ENCODE measurements around the gene ACRV1. TPM values are rescaled to one million over a fixed set of nuclear protein-coding genes. Genes with fewer than 3 reads are reported as not detected.
"Not testable (repeated sequence)": the region's sequence is repeated elsewhere in the genome, so short reads cannot be mapped to it uniquely, and the experiment has no call there.

ACRV1 gene, protein sequence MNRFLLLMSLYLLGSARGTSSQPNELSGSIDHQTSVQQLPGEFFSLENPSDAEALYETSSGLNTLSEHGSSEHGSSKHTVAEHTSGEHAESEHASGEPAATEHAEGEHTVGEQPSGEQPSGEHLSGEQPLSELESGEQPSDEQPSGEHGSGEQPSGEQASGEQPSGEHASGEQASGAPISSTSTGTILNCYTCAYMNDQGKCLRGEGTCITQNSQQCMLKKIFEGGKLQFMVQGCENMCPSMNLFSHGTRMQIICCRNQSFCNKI
- not detected for total RNA-seq
- long read RNA-seq: 0 reads

DNA sequence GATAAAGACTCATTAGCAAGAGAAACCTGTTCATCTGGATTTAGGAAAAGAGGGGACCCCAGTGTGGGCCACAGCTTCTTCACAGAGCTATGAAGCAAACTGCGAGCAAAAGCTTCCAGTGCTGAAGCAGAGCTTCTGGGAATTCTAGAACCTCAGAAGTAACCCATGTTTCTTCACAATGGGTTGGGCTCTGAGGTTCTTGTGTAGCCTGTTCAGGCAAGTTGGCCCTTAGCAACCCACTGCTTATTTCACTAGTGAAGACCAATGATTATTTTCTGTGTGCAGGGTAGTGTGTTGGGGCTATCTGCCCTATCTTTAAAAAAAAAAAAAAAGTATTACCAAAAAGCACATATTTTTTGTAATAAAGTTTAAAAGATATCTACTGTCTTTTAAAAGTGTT lies at the start of gene ACRV1:
ACRV1 (minus strand) TSS at position 101 of the 400 bp plus-strand sequence; CDS start at position 34, 67 bp downstream.
- Histone ChIP-seq H3K4me3 (no peak within 1 kb of the TSS), H3K36me3 (no peaks in the 10 kb centered on the region), H3K9me3 (no peaks in the 10 kb centered on the region), H3K27ac (no peak within 1 kb of the TSS), H3K4me1 (no peaks in the 10 kb centered on the region), H3K27me3 (no peaks in the 10 kb centered on the region)
- DNase-seq (no peak), ATAC-seq (no peak)
- 80% methylated on average over 1 of the region's 1 CpG for WGBS (ENCODE audit: insufficient coverage, low coverage, low lambda C conversion rate, missing lambda C conversion rate)
- intact Hi-C loops (cut with DNase I): no loop called here
- TF ChIP-seq POLR2A (IDR thresholded peaks at IDR 0.05): no peak
- no peak for TF ChIP-seq CTCF (IDR thresholded peaks at IDR 0.05)

DNA sequence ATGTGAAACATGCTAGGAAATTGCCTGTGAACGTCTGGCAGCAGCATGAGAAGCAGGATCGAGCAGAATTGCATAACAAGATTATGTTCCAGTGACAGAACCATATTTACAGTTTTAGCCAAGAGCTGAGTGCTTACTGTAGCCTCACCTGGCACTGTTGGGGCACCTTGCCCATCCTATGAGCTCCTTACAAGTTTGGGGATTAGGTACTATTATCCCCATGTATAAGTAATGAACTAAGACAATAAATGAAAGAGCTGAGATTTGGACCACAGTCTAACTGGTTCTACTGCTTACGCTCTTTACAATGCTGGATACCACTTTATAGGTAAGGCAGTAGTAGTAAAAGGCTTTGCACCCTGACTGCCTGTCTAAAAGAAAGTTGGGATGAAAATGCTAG lies 48.3 kb upstream of the ACRV1 start:
- no peak overlapping the region for H3K27ac ChIP-seq
- H3K36me3 ChIP-seq: no peaks in the 10 kb centered on the region
- TF ChIP-seq POLR2A (IDR thresholded peaks at IDR 0.05) (no peak), CTCF (IDR thresholded peaks at IDR 0.05) (no peak)
- intact Hi-C loops (cut with DNase I): no loop called here
- H3K27me3 ChIP-seq: no peaks in the 10 kb centered on the region
- no peaks in the 10 kb centered on the region for H3K4me1 ChIP-seq
- ATAC-seq (no peak), DNase-seq (no peak)
- 70% methylated on average over 2 of the region's 3 CpGs for WGBS (ENCODE audit: insufficient coverage, low coverage, low lambda C conversion rate, missing lambda C conversion rate)
- no peaks in the 10 kb centered on the region for H3K9me3 ChIP-seq
- H3K4me3 ChIP-seq: no peak overlapping the region

DNA sequence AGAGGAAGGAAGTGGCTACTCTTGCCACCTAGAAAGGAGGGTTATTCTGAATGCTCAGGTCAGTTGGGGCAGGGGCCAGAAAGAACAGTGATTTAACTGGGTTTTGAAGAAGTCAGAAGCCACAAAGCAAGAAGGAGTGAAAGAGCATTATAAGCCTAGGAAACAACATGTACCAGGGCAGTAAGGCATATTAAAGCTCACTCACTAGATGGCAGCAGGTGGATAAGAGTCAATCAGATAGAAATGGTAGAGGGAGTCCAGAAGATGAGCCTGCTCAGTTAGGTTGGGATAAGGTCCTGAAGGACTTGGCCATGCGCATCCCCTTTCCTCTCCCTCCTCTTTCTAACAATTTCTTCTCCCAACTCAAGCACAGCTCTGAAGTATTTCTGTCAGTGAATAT lies 43.5 kb upstream of the ACRV1 start:
- WGBS (ENCODE audit: insufficient coverage, low coverage, low lambda C conversion rate, missing lambda C conversion rate): 50% methylated on average over 1 of the region's 1 CpG
- TF ChIP-seq POLR2A (IDR thresholded peaks at IDR 0.05) (no peak), CTCF (IDR thresholded peaks at IDR 0.05) (peak in 2 of 4 donors; percentile 11 to 12)
- intact Hi-C loops (cut with DNase I): no loop called here

GRCh38 chr11:125720781-125721180 lies 40.1 kb upstream of the ACRV1 start:
- intact Hi-C loops (cut with DNase I): no loop called here
- H3K36me3 ChIP-seq: no peaks in the 10 kb centered on the region
- TF ChIP-seq CTCF (IDR thresholded peaks at IDR 0.05): no peak
- no peak for TF ChIP-seq POLR2A (IDR thresholded peaks at IDR 0.05)
- no peaks in the 10 kb centered on the region for H3K9me3 ChIP-seq
- ATAC-seq (no peak), DNase-seq (no peak)
- no peaks in the 10 kb centered on the region for H3K4me1 ChIP-seq
- no peak overlapping the region for H3K27ac ChIP-seq
- no peaks in the 10 kb centered on the region for H3K27me3 ChIP-seq
- WGBS (ENCODE audit: insufficient coverage, low coverage, low lambda C conversion rate, missing lambda C conversion rate): 47% methylated on average over 3 of the region's 6 CpGs
- no peak overlapping the region for H3K4me3 ChIP-seq

More for the DNA sequence above, 43.5 kb upstream of the ACRV1 start:
- DNase-seq (no peak), ATAC-seq (peak in 2 of 4 donors; percentile 41 to 45)
- Histone ChIP-seq H3K36me3 (no peaks in the 10 kb centered on the region), H3K9me3 (no peaks in the 10 kb centered on the region), H3K27me3 (no peaks in the 10 kb centered on the region), H3K4me1 (no peaks in the 10 kb centered on the region), H3K27ac (no peak overlapping the region), H3K4me3 (no peak overlapping the region)

GRCh38 chr11:125704686-125705085 lies 24.0 kb upstream of the ACRV1 start:
- WGBS (ENCODE audit: insufficient coverage, low coverage, low lambda C conversion rate, missing lambda C conversion rate): 40% methylated on average over 1 of the region's 24 CpGs
- H3K36me3 ChIP-seq; intact Hi-C loops (cut with DNase I): not testable (repeated sequence)

More at GRCh38 chr11:125704686-125705085, 24.0 kb upstream of the ACRV1 start:
- not testable (repeated sequence) for H3K9me3 ChIP-seq, ATAC-seq, H3K27me3 ChIP-seq, H3K4me3 ChIP-seq, H3K27ac ChIP-seq, H3K4me1 ChIP-seq, DNase-seq
